HG03439 (cell line): ENCODE measurements around the gene CLEC4M.
"Not testable (repeated sequence)": the region's sequence is repeated elsewhere in the genome, so short reads cannot be mapped to it uniquely, and the experiment has no call there.

ENCODE experiments used
- ATAC-seq: cut with Tn5 transposase; IDR thresholded peaks from one replicate; pipeline ENCODE4 v1.9.1; 2021; ENCODE audit warnings: mild to moderate bottlenecking, moderate library complexity; ENCODE audit not compliant: unreplicated experiment

CLEC4M gene

GRCh38 chr19:7769171-7769570, 6.1 kb downstream of the CLEC4M start:
- no peak for ATAC-seq

- no peak for ATAC-seq
Observed at GRCh38 chr19:7771072-7771471, 8.0 kb downstream of the CLEC4M start.

- ATAC-seq = peak; percentile 51
Observed at GRCh38 chr19:7772752-7773291, 9.8 kb downstream of the CLEC4M start.

GRCh38 chr19:7773841-7774240, 10.8 kb downstream of the CLEC4M start:
- no peak for ATAC-seq

- ATAC-seq = no peak
Observed at GRCh38 chr19:7775761-7776160, 12.7 kb downstream of the CLEC4M start.

GRCh38 chr19:7778081-7778480, 15.0 kb downstream of the CLEC4M start:
- ATAC-seq = no peak

- no peak for ATAC-seq
Observed at GRCh38 chr19:7779631-7780486, 16.8 kb downstream of the CLEC4M start.

DNA sequence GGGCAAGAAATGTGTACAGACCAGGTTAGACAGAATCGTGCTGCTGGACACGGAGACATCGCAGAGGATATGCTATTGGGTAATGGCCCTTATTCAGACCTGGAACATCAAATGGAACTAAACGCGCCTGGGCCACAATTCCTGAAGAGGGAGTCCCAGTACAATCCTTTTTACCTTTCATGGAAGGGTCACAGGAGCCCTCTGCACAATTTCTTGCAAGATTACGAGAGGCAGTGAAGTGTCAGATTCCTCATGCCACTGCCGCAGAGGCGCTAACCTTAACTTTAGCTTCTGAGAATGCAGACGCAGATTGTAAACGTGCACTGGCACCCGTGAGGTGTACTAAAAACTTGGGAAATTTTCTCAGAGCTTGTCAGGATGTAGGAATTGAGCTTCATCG, 18.1 kb downstream of the CLEC4M start:
- ATAC-seq = no peak

DNA sequence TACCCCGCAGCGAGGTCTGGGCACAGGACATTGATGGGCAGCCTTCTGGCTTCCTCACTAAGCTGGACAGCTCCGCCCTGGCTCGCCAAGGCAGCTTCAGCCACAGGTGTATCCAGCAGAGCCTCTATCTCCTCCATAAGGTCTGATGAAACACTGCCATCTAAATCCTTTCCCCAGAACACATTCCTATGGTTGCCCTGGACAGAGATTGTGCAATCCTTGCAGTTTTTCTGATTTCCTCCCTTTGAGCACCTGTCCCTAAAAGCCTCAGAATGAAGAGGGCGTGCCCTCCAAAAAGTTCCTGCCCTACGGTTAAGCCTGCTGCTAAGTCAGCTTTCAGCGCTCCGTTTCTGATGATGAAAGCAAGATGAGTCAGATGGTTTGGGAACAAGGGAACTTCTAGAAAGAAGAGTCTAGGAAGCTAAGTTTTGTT, 21.0 kb downstream of the CLEC4M start:
- no peak for ATAC-seq

DNA sequence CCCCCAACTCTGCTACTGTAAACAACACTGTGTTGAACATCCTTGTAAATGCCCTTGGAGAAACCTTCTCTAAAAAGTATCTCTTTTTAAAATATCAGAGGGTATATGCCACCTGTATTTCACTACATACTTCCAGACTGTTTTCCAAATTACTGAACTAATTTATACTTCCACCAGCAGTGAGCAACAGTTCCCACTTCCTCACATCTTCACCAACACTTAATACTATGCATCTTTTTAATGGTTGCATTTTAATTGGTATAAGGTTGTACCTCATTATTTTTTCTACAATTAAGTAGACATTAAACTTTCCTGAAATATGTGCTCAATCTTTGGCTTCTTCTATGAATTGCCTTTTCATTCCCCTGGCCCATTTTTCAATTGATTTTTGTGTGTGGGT, 21.8 kb downstream of the CLEC4M start:
- ATAC-seq = no peak

DNA sequence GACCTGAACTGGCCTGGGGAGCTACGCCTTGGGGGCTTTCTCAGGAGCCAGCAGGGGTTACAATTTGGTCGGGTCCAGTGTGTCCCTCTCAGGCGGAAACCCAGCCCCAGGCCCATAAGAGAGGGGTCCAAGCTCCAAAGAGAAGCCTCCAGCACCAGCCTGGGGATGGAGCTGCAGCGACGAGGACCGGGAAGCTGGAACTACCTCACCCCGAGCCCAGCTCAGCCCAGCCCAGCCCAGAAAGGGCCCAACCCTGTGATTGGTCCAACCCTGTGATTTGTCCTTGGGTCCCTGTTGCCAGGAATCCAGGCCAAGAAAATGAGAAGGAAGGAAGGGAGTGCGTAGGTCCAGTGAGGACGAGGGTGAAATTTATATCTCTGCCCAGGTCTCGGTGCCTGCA, 24.1 kb downstream of the CLEC4M start:
- no peak for ATAC-seq

DNA sequence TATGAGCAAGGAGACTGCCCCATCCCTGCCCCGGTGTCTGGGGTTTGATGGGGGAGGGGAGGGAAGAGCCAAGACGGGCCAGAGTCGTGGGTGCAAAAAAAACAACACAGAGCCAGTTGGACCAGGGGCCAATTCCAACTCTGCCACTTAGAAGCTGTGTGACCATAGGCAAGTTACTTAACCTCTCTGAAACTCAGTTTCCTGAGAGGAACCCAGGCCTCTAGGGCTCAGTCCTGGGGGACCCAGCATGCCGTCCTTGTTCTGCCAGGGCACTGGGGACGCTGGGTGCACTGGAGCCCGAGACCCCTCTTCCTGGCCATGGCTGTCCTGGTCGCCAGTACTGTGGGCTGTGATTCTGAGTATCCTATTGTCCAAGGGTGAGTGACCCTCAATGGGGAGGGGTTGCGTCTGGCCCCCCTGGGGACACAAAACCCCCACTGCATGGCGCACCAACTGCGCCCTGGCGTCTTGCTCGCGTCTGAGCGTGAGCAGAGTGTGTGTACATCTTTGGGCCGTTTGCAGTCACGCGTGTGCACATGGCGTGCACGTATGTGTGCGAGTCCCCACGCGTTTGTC, 24.6 kb downstream of the CLEC4M start:
- no peak for ATAC-seq

GRCh38 chr19:7788178-7788932, 25.3 kb downstream of the CLEC4M start:
- no peak for ATAC-seq

DNA sequence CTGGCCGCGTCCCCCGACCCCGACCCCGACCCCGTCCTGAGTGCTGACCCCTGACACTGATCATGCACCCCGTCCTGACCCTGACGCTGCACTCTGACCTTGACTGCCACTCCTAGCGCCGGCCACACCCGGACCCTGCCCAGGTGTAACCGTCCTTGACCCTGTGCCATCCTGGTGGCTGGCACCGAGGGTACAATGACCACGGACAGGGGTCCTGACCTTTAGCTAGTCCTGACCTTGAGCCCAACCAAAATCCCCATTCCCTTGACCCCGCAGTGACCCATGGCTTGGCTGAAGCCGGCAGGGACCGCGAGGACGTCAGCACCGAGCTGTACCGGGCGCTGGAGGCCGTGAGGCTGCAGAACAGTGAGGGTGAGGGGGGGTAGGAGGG, 25.9 kb downstream of the CLEC4M start:
- ATAC-seq = no peak

DNA sequence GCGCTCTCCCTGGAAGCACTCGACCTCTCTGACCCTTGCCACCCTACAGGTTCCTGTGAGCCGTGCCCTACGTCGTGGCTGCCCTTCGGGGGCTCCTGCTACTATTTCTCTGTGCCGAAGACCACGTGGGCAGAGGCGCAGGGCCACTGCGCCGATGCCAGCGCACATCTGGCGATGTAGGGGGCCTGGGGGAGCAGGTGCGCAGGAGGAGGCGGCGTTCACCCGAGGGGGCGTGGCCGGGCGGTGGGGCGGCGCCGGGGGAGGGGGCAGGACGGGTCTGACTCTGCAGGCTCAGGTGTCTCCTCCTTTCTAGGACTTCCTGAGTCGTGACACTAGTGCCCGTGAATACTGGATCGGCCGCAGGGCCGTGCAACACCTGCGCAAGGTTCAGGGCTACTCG, 26.4 kb downstream of the CLEC4M start:
- no peak for ATAC-seq

DNA sequence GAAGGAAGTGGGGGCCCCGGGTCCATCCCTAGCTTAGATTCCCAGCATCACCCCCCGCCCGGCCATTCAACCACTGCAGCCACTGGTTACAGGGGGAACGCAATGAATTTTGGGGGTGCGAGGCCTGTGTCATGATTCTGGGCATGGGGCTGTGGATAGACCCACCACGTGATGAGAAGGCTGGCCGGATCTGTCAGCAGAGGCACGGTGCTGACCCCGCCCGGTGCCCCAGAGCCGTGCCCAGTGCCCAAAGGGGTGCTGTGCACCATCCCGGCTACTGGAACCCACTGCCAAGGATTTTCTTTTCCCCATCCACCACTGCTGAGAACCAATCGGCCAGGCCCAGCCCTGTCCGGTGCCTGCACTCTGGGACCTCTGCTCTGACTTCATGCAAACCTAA, 27.4 kb downstream of the CLEC4M start:
- ATAC-seq = no peak

GRCh38 chr19:7792281-7792680, 29.2 kb downstream of the CLEC4M start:
- ATAC-seq = no peak

DNA sequence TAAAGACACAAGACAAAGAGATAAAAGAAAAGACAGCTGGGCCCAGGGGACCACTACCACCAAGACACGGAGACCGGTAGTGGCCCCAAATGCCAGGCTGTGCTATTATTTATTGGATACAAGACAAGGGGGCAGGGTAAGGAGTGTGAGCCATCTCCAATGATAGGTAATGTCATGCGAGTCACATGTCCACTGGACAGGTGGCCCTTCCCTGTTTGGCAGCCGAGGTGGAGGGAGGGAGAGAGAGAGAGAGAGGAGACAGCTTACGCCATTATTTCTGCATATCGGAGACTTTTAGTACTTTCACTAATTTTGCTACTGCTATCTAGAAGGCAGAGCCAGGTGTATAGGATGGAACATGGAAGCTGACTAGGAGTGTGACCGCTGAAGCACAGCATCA, 29.7 kb downstream of the CLEC4M start:
- ATAC-seq = not testable (repeated sequence)

DNA sequence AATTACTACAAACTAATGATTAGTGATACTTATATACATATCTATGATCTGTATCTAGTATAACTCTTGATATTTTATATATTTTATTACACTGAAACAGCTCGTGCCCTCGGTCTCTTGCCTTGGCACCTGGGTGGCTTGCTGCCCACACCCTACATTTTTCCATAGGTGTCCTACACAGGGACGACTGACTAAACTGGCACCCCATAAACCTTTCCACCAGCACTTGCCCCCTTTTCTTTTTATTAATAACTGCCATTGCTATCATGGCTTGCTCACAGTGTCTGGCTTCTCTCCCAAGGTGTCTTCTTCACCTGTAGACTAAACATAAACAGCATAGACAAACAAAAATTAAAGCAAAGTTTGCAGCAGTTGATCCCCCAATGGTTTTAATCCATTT, 30.4 kb downstream of the CLEC4M start:
- ATAC-seq = no peak

DNA sequence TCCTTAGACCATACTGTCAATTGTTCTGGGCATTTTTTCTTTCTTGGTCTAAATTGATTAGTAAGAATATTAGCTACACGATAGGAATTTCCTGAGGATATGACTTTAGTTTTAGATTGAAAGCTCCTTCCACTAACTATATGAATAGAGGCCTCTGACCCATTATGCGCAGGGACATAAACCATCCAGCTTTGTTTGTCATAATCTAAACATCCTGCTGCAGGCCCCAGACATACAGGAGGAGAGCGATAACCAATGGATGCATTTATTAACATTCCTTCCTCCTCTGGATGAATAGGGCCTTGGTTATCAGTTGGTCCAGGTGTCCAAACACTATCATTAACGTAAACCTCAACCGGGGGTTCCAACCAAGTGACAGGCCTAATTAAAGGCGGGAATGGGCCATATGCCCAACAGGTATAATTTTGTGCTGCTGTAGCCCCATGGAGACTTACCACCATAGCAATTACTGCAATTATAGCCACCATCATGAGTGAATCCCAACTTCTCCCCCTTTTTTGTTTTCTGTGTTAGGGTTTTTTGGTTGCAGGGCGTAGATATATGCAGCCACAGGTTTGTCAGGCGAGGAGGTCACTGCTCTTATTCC, 32.6 kb downstream of the CLEC4M start:
- no peak for ATAC-seq
